ENCODE data around the gene LAGE3.

- TF ChIP-seq, protein P1, sequence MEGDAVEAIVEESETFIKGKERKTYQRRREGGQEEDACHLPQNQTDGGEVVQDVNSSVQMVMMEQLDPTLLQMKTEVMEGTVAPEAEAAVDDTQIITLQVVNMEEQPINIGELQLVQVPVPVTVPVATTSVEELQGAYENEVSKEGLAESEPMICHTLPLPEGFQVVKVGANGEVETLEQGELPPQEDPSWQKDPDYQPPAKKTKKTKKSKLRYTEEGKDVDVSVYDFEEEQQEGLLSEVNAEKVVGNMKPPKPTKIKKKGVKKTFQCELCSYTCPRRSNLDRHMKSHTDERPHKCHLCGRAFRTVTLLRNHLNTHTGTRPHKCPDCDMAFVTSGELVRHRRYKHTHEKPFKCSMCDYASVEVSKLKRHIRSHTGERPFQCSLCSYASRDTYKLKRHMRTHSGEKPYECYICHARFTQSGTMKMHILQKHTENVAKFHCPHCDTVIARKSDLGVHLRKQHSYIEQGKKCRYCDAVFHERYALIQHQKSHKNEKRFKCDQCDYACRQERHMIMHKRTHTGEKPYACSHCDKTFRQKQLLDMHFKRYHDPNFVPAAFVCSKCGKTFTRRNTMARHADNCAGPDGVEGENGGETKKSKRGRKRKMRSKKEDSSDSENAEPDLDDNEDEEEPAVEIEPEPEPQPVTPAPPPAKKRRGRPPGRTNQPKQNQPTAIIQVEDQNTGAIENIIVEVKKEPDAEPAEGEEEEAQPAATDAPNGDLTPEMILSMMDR (IDR thresholded peaks at IDR 0.05) = no peak
- TF ChIP-seq POLR2A (IDR thresholded peaks at IDR 0.05) = peak; percentile 59
- peak; percentile 62 to 67 (median 66) for TF ChIP-seq POLR2AphosphoS5 (IDR thresholded peaks at IDR 0.05)
- no peak for TF ChIP-seq EP300 (IDR thresholded peaks at IDR 0.05; ENCODE audit: low read depth)
Observed at GRCh38 chrX:154478728-154479622, at the start of gene LAGE3.
